Nephron progenitor cell (in vitro differentiated cells): ENCODE measurements around the gene OTX2.
A peak's percentile ranks its signal among the peaks of the same experiment; 100 is the strongest.

Experiments used
- DNase-seq: peaks from one replicate; pipeline ENCODE4 v3.0.0; 2021
- H3K27ac Mint-ChIP-seq: 2 replicates; pipeline ENCODE4 v1.8.0; 2021; ENCODE audit warnings: mild to moderate bottlenecking, moderate library complexity, mixed read lengths
- H3K27me3 Mint-ChIP-seq: 2 replicates; pipeline ENCODE4 v1.8.0; 2021; ENCODE audit warnings: mild to moderate bottlenecking, low read depth, mixed read lengths; ENCODE audit not compliant: poor library complexity
- H3K36me3 Mint-ChIP-seq: 2 replicates; pipeline ENCODE4 v1.8.0; 2021; ENCODE audit warnings: low read depth, mixed read lengths
- H3K4me1 Mint-ChIP-seq: 2 replicates; pipeline ENCODE4 v1.8.0; 2021; ENCODE audit warnings: mixed read lengths
- H3K4me3 Mint-ChIP-seq: 2 replicates; pipeline ENCODE4 v1.8.0; 2021; ENCODE audit warnings: mild to moderate bottlenecking, moderate library complexity, mixed read lengths
- H3K9me3 Mint-ChIP-seq: 2 replicates; pipeline ENCODE4 v1.8.0; 2021; ENCODE audit warnings: mild to moderate bottlenecking, moderate library complexity, mixed read lengths
- TF ChIP-seq, protein P1 (sequence below): fragments of 200-600 bp; sonication (generic); IDR thresholded peaks from 2 replicates; pipeline ENCODE4 v1.5.0; 2021; ENCODE audit warnings: antibody characterized with exemption

The OTX2 gene

GRCh38 chr14:56797003-56797568 lies 13.2 kb downstream of the OTX2 start:
- DNase-seq = no peak
- Mint-ChIP-seq H3K4me3 (peak overlapping the region; percentile 51), H3K27me3 (peaks cover 97% of the 10 kb centered on the region), H3K9me3 (peaks cover 12% of the 10 kb centered on the region), H3K27ac (no peak overlapping the region), H3K36me3 (no peaks in the 10 kb centered on the region), H3K4me1 (peaks cover 12% of the 10 kb centered on the region)
- TF ChIP-seq, protein P1, sequence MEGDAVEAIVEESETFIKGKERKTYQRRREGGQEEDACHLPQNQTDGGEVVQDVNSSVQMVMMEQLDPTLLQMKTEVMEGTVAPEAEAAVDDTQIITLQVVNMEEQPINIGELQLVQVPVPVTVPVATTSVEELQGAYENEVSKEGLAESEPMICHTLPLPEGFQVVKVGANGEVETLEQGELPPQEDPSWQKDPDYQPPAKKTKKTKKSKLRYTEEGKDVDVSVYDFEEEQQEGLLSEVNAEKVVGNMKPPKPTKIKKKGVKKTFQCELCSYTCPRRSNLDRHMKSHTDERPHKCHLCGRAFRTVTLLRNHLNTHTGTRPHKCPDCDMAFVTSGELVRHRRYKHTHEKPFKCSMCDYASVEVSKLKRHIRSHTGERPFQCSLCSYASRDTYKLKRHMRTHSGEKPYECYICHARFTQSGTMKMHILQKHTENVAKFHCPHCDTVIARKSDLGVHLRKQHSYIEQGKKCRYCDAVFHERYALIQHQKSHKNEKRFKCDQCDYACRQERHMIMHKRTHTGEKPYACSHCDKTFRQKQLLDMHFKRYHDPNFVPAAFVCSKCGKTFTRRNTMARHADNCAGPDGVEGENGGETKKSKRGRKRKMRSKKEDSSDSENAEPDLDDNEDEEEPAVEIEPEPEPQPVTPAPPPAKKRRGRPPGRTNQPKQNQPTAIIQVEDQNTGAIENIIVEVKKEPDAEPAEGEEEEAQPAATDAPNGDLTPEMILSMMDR = no peak

DNA sequence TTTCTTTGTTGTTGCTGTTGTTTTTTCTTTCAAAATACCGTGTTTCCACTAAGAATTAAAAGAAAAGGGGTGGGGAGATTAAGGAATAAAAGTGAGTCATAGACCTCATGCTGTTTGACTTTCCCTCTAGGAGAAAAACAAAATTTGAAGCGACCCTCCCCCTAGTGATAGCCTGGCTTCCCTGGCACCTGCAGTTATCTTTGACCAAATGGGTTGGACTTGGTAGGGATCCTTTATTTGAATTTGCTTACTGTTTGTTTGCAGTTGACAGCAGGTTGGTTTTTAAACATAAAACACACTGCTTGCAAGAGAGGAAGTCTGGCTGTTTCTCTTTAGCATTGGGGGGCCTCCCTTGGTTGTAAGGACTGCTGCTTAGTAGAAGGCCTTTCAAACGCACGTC lies 14.0 kb downstream of the OTX2 start:
- Mint-ChIP-seq H3K9me3 (peaks cover 12% of the 10 kb centered on the region), H3K36me3 (no peaks in the 10 kb centered on the region), H3K27ac (no peak overlapping the region), H3K4me3 (no peak overlapping the region), H3K27me3 (peaks cover 97% of the 10 kb centered on the region), H3K4me1 (peaks cover 12% of the 10 kb centered on the region)
- TF ChIP-seq, protein P1 = no peak
- no peak for DNase-seq

GRCh38 chr14:56795284-56795622 lies 15.0 kb downstream of the OTX2 start:
- peaks cover 95% of the 10 kb centered on the region for H3K27me3 Mint-ChIP-seq
- peaks cover 12% of the 10 kb centered on the region for H3K9me3 Mint-ChIP-seq
- TF ChIP-seq, protein P1 = no peak
- no peak overlapping the region for H3K4me3 Mint-ChIP-seq
- peaks cover 12% of the 10 kb centered on the region for H3K4me1 Mint-ChIP-seq
- no peaks in the 10 kb centered on the region for H3K36me3 Mint-ChIP-seq
- no peak overlapping the region for H3K27ac Mint-ChIP-seq
- DNase-seq = no peak

DNA sequence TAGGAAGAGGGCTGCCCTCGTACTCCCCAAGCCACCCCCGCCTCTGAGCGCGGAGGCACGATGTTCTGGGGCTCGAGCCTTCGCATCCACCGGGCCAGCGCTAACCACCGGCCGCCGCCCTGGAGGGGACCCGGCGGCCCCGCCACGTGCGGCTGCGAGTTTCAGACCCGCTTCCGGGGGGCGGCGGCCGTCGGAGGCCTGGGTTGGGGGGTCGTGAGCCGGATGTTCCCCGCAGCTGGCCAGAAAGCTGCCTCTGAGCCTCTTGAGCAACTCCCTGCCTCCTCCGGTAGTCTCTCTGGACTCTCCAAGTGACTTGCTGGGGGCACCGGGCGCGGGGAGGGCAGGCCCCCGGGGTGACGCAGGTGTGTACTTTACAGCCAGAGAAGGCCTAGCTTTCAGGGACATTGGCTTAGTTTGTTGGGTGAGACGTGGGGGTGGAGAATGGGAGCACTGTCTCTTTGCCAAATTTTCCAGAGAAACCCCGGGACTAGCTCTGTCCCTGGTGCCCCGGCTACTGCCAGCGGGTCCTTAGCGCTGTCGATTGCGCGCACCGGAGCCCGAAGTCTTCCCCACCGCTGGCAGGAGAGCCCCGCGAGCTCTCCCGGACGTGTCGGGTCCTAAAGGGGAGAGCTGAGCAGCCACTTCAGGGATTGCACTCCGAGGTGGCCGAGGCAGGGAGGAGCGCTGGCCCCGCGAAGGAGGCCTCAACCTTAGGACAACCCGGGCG lies 15.6 kb downstream of the OTX2 start:
- Mint-ChIP-seq H3K36me3 (no peaks in the 10 kb centered on the region), H3K4me1 (peaks cover 12% of the 10 kb centered on the region), H3K9me3 (peaks cover 12% of the 10 kb centered on the region), H3K27me3 (peaks cover 94% of the 10 kb centered on the region), H3K4me3 (peak overlapping the region; percentile 63), H3K27ac (no peak overlapping the region)
- DNase-seq = peak; percentile 45
- TF ChIP-seq, protein P1 = no peak

- H3K4me3 Mint-ChIP-seq = peak overlapping the region; percentile 63
- no peak for DNase-seq
- TF ChIP-seq, protein P1 = no peak
- H3K27ac Mint-ChIP-seq = no peak overlapping the region
- H3K27me3 Mint-ChIP-seq = peaks cover 93% of the 10 kb centered on the region
- H3K9me3 Mint-ChIP-seq = peaks cover 12% of the 10 kb centered on the region
- peaks cover 12% of the 10 kb centered on the region for H3K4me1 Mint-ChIP-seq
- no peaks in the 10 kb centered on the region for H3K36me3 Mint-ChIP-seq
Measured at GRCh38 chr14:56794088-56794556, 16.2 kb downstream of the OTX2 start.

- TF ChIP-seq, protein P1 = no peak
- Mint-ChIP-seq H3K27me3 (peaks cover 87% of the 10 kb centered on the region), H3K9me3 (peaks cover 12% of the 10 kb centered on the region), H3K4me1 (no peaks in the 10 kb centered on the region), H3K4me3 (no peak overlapping the region), H3K36me3 (no peaks in the 10 kb centered on the region), H3K27ac (no peak overlapping the region)
- DNase-seq = no peak
Measured at GRCh38 chr14:56789955-56790354, 20.3 kb downstream of the OTX2 start.
